SK-N-SH (cell line): ENCODE results near the gene RIN2.

ENCODE experiments used
- CTCF ChIP-seq: fragments of 200-600 bp; sonication (generic); IDR thresholded peaks from 2 replicates; pipeline ENCODE4 v1.6.1; 2017; ENCODE audit warnings: antibody characterized with exemption, mild to moderate bottlenecking, moderate library complexity
- GABPA ChIP-seq: IDR thresholded peaks from 2 replicates; pipeline ENCODE4 v1.4.0; 2012; ENCODE audit warnings: low read depth, mild to moderate bottlenecking
- MEF2A ChIP-seq: IDR thresholded peaks from 2 replicates; pipeline ENCODE4 v1.4.0; 2012; ENCODE audit warnings: low read depth, borderline replicate concordance
- POLR2AphosphoS5 ChIP-seq: IDR thresholded peaks from 2 replicates; pipeline ENCODE4 v1.6.1; 2012; ENCODE audit warnings: low read depth, low read length
- RAD21 ChIP-seq: IDR thresholded peaks from 2 replicates; pipeline ENCODE4 v1.6.1; 2012; ENCODE audit warnings: mild to moderate bottlenecking, low read length
- SMC3 ChIP-seq: IDR thresholded peaks from 2 replicates; pipeline ENCODE4 v1.6.1; 2012; ENCODE audit warnings: low read depth, low read length, improper control_type of control experiment

GRCh38 chr20:19784511-19785172 is 26.6 kb downstream of the RIN2 start:
- no peak for TF ChIP-seq GABPA
- TF ChIP-seq CTCF = peak; percentile 84
- no peak for TF ChIP-seq POLR2AphosphoS5
- peak; percentile 85 for TF ChIP-seq SMC3
- no peak for TF ChIP-seq MEF2A
- TF ChIP-seq RAD21 = peak; percentile 95
